ENCODE measurements around the gene CNTNAP2.

DNA sequence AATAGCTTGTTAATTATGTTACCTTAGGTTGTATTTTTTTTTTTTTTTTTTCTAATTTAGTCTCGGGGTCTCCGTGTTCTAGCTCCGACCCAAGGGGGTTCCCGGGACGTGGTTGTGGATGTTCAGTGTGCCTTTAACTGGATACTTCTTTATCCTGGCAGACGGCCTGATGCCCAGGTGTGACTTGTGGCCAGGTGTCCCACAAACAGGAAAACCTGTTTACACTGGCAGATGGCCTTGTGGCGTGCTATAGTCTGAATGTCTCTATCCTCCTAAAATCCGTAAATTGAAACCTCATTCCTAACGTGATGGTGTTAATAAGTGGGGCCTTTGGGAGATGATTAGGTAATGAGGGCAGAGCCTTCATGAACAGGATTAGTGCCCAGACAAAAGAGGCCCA, 1927.6 kb downstream of the CNTNAP2 start:
- TF ChIP-seq, protein P1, sequence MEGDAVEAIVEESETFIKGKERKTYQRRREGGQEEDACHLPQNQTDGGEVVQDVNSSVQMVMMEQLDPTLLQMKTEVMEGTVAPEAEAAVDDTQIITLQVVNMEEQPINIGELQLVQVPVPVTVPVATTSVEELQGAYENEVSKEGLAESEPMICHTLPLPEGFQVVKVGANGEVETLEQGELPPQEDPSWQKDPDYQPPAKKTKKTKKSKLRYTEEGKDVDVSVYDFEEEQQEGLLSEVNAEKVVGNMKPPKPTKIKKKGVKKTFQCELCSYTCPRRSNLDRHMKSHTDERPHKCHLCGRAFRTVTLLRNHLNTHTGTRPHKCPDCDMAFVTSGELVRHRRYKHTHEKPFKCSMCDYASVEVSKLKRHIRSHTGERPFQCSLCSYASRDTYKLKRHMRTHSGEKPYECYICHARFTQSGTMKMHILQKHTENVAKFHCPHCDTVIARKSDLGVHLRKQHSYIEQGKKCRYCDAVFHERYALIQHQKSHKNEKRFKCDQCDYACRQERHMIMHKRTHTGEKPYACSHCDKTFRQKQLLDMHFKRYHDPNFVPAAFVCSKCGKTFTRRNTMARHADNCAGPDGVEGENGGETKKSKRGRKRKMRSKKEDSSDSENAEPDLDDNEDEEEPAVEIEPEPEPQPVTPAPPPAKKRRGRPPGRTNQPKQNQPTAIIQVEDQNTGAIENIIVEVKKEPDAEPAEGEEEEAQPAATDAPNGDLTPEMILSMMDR (IDR thresholded peaks at IDR 0.05; ENCODE audit: borderline replicate concordance, extremely low read depth, low read length, poor library complexity, severe bottlenecking) = no peak
- no peak for TF ChIP-seq EZH2 (IDR thresholded peaks at IDR 0.05; ENCODE audit: borderline replicate concordance, low read depth, low read length, severe bottlenecking)
